HG03103 (cell line): ENCODE measurements around the gene SLC25A44.

Source experiments
- ATAC-seq: cut with Tn5 transposase; IDR thresholded peaks from one replicate; pipeline ENCODE4 v1.9.1; 2021; ENCODE audit warnings: low read depth; ENCODE audit not compliant: unreplicated experiment

Gene SLC25A44

DNA sequence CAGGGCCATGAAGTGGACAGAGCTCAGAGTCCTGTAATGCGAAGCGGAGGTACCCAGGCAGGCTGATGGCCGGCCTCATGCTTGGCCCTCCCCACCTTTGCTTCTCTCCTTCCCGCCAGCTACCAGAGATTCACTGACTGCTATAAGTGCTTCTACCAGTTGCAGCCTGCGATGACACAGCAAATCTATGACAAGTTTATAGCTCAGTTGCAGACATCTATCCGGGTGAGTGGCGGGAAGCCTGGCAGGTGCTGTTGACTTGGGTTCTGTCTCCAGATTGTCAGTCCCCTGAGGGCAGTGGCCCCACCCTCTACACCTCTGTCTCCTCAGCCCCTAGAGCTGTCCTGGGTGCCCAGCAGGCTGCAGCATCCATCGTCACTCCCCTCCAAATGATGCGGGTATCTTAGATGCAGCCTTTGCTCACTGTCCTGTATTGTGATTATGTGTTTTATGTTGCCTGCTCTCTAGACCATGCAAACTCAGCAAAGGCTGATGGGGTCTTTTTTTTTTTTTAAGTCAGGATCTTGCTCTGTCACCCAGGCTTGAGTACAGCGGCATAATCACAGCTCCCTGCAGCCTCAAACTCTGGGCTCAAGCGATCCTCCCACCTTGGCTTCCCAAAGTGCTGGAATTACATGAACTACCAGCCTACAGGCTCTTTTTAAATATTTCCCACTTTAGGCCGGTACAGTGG lies 38.4 kb downstream of the SLC25A44 start:
- no peak for ATAC-seq

DNA sequence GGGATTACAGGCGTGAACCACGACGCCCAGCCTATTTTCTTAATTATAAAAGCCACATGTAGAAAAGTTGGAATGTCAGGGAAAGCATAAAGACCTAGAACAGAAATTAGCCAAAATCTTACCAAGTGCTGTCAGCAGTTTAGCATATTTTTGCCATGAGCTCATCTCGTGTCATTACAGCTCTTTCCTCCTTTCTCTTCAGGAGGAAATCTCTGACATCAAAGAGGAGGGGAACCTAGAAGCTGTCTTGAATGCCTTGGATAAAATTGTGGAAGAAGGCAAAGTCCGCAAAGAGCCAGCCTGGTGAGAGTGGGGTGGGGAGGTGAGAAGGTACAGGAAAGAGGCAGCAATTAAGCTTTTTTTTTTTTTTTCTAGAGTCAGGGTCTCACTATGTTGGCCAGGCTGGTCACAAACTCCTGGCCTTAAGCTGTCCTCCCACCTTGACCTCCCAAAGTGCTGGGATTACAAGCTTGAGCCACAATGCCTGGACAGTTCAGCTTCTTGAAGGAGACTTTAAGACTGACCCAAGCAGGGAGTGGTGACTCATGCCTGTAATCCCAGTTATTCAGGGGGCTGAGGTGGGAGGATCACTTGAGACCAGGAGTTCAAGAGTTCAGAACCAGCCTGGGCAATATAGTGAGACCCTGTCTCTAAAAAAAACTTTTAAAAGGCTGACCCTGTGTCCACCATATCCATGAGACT lies 39.7 kb downstream of the SLC25A44 start:
- ATAC-seq: no peak

DNA sequence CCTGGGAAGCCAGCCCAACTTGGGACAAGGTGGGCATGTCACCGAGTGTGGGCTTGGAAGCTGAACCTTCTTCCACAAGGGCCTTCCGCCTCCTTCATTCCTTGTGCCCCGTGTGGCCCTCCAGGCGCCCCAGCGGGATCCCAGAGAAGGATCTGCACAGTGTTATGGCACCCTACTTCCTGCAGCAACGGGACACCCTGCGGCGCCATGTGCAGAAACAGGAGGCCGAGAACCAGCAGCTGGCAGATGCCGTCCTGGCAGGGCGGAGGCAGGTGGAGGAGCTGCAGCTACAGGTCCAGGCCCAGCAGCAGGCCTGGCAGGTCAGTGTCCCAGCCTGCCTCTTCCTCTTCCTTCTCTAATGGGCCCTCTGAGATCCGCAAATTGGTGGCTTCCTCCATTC lies 42.3 kb downstream of the SLC25A44 start:
- no peak for ATAC-seq

DNA sequence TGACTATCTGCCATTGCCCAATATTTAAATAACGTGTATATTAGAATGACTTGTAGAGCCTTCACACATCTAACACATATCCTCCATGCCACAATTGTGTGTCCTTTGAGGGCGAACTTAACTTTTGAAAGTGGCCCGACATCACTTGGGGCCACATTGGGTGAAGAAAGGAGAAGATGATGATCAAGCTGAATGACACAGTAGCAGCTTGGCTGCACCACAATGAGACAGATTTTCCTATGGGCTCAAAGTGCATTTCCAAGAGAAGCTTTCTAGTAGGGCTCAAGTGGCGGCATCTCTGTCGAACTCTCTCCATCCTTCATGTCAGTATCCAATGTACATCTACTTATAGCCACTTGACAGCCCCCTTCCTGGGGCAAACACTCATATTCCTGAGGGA lies 44.3 kb downstream of the SLC25A44 start:
- no peak for ATAC-seq

DNA sequence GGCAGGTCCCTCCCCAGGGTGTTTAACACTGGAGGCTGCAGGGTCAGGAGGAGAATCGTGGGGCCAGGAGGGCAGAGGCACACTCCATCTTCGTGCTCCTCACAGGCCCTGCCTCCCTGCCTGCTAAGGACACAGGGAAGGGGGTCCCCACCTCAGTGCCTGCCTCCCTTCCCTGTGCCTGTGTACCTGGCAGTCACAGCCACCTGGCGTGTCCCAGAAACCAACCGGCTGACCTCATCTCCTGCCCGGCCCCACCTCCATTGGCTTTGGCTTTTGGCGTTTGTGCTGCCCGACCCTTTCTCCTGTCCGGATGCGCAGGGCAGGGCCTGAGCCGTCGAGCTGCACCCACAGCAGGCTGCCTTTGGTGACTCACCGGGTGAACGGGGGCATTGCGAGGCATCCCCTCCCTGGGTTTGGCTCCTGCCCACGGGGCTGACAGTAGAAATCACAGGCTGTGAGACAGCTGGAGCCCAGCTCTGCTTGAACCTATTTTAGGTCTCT lies 47.5 kb downstream of the SLC25A44 start:
- ATAC-seq: no peak

DNA sequence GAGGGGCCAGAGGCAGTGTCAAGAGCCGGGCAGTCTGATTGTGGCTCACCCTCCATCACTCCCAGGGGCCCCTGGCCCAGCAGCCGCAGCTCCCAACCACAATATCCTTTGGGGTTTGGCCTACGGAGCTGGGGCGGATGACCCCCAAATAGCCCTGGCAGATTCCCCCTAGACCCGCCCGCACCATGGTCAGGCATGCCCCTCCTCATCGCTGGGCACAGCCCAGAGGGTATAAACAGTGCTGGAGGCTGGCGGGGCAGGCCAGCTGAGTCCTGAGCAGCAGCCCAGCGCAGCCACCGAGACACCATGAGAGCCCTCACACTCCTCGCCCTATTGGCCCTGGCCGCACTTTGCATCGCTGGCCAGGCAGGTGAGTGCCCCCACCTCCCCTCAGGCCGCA lies 48.0 kb downstream of the SLC25A44 start, which contains the start of gene BGLAP:
TSS of gene BGLAP (plus strand) at position 259 of the 400 bp plus-strand sequence. CDS start at position 307, 48 bp downstream.
- no peak for ATAC-seq

DNA sequence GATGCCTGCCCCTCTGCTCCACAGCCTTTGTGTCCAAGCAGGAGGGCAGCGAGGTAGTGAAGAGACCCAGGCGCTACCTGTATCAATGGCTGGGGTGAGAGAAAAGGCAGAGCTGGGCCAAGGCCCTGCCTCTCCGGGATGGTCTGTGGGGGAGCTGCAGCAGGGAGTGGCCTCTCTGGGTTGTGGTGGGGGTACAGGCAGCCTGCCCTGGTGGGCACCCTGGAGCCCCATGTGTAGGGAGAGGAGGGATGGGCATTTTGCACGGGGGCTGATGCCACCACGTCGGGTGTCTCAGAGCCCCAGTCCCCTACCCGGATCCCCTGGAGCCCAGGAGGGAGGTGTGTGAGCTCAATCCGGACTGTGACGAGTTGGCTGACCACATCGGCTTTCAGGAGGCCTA lies 48.8 kb downstream of the SLC25A44 start:
- ATAC-seq: no peak

DNA sequence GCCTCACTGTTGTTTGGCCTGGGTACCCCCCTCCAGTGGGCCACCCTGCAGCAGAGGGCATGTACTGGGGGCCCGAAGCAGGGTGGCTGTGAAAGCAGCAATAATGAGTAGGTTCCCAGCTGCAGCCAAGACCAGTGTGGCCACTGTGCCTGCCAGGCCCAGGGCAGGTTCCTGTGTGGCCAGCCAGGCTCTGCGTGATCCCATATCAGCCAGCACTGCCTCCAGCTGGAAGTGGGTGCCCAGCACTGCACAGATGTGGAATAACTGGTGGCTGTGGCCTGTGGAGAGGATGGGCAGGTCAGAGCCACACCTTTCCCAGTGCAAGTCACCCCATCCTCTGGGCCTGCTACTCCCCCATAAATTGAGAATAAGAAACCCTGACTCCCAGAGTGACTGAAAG lies 50.2 kb downstream of the SLC25A44 start:
- ATAC-seq: no peak

DNA sequence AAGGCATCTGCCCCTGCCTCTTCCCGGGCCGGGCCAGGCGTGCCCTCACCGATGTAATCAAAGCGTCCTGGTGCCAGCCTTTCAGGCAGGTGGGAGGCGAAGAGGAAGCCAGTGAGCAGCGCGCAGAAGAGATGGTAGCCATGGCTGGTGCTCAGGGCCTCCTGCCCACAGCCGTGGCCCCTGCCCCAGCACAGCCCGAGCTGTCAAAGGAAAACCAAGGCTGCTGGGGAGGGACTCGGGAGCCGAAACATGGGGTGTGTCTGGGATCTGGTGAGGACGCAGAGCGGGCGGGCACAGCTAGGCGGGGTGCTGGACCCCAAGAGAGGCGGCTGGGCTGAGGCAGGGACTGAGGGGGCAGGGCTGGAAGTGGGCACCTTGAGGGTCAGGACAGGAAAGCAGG lies 50.8 kb downstream of the SLC25A44 start:
- no peak for ATAC-seq

DNA sequence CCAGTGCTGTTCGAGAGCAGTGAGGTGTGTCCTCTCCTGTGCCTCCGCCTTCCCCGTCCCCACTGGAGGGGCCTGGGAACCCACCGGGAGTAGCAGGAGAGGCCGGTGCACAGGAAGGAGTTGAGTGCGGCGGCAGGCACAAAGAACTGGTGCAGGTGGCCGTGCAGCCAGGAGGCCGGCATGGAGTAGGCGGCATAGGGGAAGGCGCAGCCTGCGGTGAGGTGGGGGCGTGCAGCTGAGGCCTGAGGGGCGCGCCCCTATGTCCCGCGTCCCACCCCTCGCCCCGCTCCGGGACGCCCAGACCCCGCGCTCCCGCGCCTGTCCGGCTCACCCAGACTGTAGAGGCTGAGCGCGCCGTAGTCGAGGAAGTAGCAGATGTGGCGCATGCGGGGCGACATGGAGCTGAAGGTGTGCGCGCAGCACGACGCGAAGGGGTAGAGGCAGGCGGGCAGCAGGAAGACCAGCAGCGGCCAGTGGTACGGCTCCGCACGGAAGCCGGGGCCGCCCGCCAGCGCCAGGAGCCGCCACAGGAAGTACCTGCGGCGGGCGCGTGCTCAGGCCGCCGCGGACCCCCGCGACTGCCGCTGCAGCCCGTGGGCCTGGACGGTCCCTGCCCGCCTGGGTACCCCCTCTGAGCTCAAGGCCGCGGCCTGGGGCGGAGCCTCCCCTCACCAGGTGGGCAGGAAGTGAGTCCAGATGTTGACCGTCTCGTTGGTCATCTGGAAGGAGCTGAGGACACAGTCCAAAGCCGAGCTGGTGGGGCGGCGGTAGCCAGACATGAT lies 51.7 kb downstream of the SLC25A44 start:
- no peak for ATAC-seq

DNA sequence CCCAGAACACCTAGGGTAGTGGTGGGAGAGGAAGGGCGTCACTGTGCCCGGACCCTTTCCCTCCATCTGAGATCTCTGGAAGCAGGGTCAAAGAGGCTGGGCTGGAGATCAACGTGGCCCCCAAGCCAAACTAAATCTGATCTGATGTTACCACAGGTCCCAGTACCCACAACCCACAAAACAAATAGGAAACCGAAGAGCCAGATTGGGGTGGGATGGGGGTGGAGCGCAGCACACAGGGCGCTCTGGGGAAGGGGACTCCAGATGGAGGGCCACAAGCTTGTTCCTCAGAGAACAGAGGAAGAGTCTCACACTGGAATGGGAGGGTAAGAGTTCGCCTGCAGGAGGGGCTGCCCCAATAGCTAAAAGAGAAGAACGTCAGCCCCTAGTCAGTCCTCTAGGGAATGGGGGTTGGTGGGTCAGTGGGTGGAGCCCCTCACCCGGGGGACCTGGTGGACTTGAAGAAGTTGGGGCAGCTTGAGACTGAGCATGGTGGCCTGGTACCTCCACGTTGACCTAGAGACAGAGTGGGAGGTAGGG lies 52.4 kb downstream of the SLC25A44 start:
- no peak for ATAC-seq

DNA sequence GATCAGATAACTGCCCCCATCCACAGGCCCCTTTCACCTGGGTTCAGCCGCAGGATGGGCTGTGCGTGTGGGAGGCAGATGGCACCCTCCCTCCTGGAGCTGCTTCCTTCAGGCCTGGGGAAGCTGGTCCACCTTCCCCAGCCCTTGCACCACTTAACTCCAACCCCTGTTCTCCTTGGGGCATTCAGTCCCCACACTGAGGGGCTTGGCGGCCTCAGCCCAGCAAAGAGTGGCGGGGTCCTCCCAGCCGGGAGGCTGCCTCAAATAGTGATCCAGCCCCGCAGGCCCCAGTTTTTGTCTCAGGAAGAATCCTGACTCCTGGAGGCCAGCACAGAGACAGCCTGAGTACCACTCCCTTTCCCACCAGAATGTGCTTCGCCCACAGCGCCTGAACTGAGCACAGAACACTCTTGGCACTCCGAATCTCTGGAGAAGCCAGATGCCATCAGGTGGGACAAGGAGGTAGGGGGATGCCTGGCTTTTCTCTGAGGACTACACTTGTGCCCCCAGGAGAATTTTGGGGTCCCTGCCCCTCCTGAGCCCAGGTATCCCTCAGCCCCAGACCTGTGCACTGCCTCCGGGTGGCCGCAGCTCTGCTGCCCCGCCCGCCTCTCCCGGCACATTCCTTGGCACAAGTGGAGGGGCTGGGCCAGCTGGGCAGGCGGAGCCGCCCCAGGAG lies 53.0 kb downstream of the SLC25A44 start:
- ATAC-seq: no peak

DNA sequence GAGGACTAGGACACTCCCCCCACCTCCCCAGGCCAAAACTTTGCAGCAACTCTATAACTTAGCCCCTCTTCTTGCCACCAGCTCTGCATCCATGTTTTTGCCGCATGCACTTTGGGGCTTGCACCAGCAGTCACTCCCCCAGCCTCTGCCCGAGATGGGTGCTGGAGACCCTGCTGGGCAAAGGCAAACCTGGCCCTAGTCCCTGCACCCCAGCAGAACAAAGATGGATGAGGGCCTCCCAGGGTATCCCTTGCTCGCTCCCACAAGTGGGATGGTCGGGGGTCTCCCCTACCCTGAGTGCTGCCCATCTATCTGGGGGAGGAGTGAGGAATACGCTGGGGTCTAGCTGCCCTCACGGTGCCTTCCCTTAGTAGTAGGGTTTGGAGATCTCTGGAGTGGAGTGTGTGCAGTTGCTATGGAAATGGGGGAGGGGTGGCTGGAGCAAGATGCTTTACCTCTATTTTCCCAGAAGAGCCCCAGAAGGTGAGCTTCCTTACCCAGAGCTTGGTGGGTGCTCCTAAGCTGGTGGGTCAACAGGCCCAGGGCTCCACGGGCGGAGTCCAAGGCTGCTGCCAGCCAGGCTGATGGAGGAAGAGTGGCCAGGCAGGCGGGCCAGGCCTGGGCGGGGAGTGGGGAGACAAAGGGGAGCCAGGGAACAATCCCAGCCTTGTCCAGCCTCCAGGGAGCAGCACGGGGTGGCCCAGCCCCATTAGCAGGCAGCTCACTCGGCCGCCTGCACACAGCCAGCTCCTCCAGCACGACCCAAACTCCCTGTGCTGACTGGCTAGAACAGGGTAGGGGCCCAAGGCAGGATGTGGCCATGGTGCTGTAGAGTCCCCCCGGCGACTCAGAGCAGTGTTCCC lies 53.8 kb downstream of the SLC25A44 start, which contains the start of gene PAQR6:
TSS of gene PAQR6 (minus strand) at position 597 of the 863 bp plus-strand sequence. CDS start 1,325 bp downstream, outside the sequence.
- ATAC-seq: no peak

DNA sequence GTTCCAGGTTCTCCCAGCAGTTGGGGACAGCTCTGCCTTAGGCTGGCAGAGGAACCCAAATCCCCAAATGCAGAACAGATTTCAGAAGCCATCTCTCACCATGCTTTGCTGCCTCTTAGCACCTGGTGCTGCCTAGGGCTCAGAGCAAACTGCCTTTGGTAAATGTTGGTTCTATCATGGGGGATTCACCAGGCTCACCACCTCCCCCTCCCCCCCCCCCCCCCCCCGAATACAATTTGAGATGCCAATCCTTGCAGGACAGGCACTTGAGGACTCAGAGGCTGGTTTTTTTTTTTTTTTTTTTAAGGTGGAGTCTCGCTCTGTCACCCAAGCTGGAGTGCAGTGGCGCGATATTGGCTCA lies 54.4 kb downstream of the SLC25A44 start:
- no peak for ATAC-seq

DNA sequence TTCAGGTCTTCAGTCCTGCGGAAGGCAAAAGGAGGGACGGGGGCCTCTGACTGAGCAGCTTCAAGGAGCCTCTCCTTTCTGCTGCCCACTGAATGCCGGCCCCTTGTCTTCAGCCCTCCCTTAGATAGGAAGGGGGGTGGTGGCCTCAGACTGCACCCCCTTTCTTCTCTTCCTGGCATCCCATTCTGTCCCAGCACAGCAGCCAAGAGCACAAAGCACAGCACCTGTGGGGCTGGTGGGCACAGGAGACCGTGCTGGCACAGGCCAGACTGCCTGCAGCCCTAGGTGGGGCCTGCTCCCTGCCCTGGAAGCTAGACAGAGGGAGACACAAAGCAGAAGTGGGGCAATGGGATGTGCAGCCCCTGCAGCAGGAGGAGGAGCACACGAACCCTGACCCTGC lies 55.7 kb downstream of the SLC25A44 start:
- no peak for ATAC-seq

DNA sequence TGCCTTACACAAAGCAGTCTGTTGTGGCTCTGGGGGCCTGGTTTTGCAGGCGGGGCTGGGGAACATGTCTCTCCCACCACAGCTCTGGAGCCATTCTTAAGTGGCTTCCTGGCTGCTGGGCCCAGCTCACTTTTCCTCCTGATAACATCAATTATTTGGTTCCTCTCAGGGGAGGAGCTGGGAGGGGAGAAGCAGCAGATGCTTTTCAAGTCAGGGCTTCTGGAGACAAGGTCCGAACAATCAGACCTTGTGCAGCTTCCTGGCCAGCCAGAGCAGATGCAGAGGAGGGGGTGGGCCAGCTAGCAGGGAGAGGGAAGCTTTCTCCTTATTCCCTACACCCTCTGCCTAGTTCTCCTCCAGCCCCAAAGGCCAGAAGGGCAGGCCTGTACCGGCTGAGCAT lies 57.6 kb downstream of the SLC25A44 start:
- ATAC-seq: no peak

DNA sequence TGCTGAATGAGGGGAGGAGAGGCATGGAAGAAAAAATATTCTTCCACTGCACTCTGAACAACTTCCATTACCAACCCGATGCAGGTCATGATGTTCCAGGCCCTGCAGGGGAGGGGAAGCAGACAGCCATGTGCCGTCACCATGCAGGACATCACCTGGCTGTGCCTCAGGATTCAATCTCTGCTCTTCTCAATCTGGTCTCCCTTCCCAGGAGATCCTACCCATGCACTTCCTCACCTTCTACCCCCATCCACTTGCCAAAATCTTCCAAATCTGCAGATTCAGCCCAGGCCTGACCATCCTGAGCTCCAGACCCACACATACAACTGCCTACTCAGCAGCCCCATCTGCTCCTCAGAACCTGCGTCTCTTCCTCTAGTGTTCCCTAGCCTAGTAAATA lies 59.7 kb downstream of the SLC25A44 start:
- ATAC-seq: no peak

DNA sequence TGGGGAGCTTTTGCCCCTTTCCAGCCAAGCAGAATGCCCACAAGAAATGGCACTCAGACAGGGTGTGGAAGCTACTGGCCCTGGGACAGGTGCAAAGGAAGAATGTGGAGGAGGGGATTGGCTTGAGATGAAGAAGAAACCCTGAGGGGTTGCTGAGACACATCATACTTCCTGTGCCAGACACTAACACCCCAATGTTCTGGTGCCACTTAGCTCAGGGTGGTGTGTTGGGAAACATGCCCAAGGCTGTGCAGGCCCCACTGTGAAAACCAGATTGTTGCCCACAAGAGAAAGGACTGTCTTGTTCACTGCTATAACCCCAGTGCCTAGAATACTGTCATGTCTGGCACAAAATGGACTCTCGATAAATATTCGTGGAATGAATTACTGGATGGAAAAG lies 63.8 kb downstream of the SLC25A44 start:
- no peak for ATAC-seq

DNA sequence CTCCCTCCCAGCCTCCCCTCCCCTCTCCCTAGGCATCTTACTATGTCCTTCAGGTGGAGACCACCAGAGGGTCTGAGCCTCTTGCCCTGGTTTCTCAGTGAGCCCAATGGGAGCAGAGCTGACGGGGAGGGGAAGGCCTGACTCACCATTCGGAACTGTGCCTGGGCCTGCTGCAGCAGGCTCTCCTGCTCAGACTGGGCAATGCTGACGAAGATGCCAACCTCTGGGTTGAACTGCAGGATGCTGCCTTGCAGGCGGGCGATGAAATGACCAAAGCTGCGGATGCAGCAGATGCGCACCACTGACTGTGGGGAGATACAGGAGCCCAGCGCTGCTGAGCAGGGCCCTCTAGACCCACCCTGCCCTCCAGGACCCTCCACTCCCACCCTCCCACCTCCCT lies 65.0 kb downstream of the SLC25A44 start:
- no peak for ATAC-seq
